Measurements from ENCODE around the gene NANOGP8. TPM values are rescaled to one million over a fixed set of nuclear protein-coding genes. Genes with fewer than 3 reads are reported as not detected.

The NANOGP8 gene
- total and polyA plus RNA-seq, 4 donors: 0.17 TPM; not detected in 3

GRCh38 chr15:35068846-35069475, 16.1 kb downstream of the NANOGP8 start:
- H3K9me3 ChIP-seq (ENCODE audit: control insufficient read depth in 4 of 4, low read length in 3 of 4): no peaks in the 10 kb centered on the region
- H3K4me1 ChIP-seq (ENCODE audit: control insufficient read depth in 4 of 4, insufficient read depth in 4 of 4, low read length in 3 of 4): no peaks in the 10 kb centered on the region
- H3K36me3 ChIP-seq (ENCODE audit: control insufficient read depth in 4 of 4, insufficient read depth in 3 of 4, low read depth in 1 of 4, low read length in 3 of 4): no peaks in the 10 kb centered on the region
- TF ChIP-seq RXRA (IDR thresholded peaks at IDR 0.05) (no peak), MAX (IDR thresholded peaks at IDR 0.05) (no peak), NR2F2 (IDR thresholded peaks at IDR 0.05) (no peak), ATF3 (IDR thresholded peaks at IDR 0.05) (no peak), EGR1 (IDR thresholded peaks at IDR 0.05; ENCODE audit: low read depth in 2 of 2) (no peak), FOXA1 (IDR thresholded peaks at IDR 0.05) (no peak), HNF4A (conservative IDR thresholded peaks at IDR 0.05) (no peak), CTCF (IDR thresholded peaks at IDR 0.05; ENCODE audit: low read depth, low read length, missing input control) (no peak), GABPA (IDR thresholded peaks at IDR 0.05 in 1 of 2, conservative IDR thresholded peaks at IDR 0.05 in 1 of 2) (no peak), HNF4G (IDR thresholded peaks at IDR 0.05) (no peak), SP1 (IDR thresholded peaks at IDR 0.05) (no peak), RAD21 (IDR thresholded peaks at IDR 0.05) (no peak), ZBTB33 (IDR thresholded peaks at IDR 0.05) (no peak), JUND (IDR thresholded peaks at IDR 0.05) (no peak), TAF1 (conservative IDR thresholded peaks at IDR 0.05) (no peak), FOXA2 (IDR thresholded peaks at IDR 0.05) (no peak), YY1 (IDR thresholded peaks at IDR 0.05) (no peak), REST (IDR thresholded peaks at IDR 0.05) (no peak)
- H3K27me3 ChIP-seq (ENCODE audit: control insufficient read depth in 4 of 4, insufficient read depth in 4 of 4, low read length in 3 of 4): no peaks in the 10 kb centered on the region
- WGBS: 83% methylated on average over 6 of the region's 6 CpGs
- no peak overlapping the region for H3K9ac ChIP-seq (ENCODE audit: low read depth in 1 of 2, low read length in 2 of 2)
- DNase-seq (ENCODE audit: low spot score): no peak
- no peak overlapping the region for H3K27ac ChIP-seq (ENCODE audit: low read depth in 1 of 2, low read length in 2 of 2)
- H3K4me3 ChIP-seq (ENCODE audit: low read depth in 1 of 3, low read length in 3 of 3): no peak overlapping the region
